Panc1 (cell line): Measurements from ENCODE around the gene PXMP2. TPM values are rescaled to one million over a fixed set of nuclear protein-coding genes. Genes with fewer than 3 reads are reported as not detected.

ENCODE experiments used
- ATAC-seq: fragments of 200-7000 bp; cut with Tn5 transposase; 2 replicates; pipeline ENCODE4 v1.9.1; 2020; ENCODE audit warnings: mild to moderate bottlenecking, moderate library complexity
- BruUV-seq: library from RNA; stranded (reverse); fragments of 400-500 nt; replicated peaks from 2 replicates; lab custom pipeline; 2021; lab: Mats Ljungman, UMichigan
- CTCF ChIA-PET: fragments of 300-600 bp; sonication (Branson Sonifier 250); formaldehyde crosslinking; loops from one replicate; lab custom pipeline; 2022; ENCODE audit warnings: antibody characterized with exemption; lab: Charles Lee
- POLR2A ChIA-PET: fragments of 300-600 bp; sonication (Branson Sonifier 250); formaldehyde crosslinking; loops from one replicate; lab custom pipeline; 2022; ENCODE audit warnings: antibody characterized with exemption; lab: Charles Lee
- DNase-seq: peaks from one replicate; pipeline ENCODE4 v3.0.0-alpha.2; 2010; ENCODE audit warnings: low read depth, low spot score
- H3K27ac ChIP-seq: 2 replicates; pipeline ENCODE4 v1.5.1; 2011; ENCODE audit warnings: mild to moderate bottlenecking, low read length, inconsistent platforms
- H3K27me3 ChIP-seq: fragments of 200-500 bp; sonication (Bioruptor generic); 2 replicates; pipeline ENCODE4 v1.6.0; 2014; ENCODE audit warnings: low read length, inconsistent platforms; ENCODE audit not compliant: control insufficient read depth, insufficient read depth
- H3K36me3 ChIP-seq: fragments of 200-500 bp; sonication (Bioruptor generic); 2 replicates; pipeline ENCODE4 v1.5.1; 2014; ENCODE audit warnings: inconsistent platforms, mild to moderate bottlenecking, low read length, moderate library complexity; ENCODE audit not compliant: control insufficient read depth, insufficient read depth
- H3K4me1 ChIP-seq: 2 replicates; pipeline ENCODE4 v1.5.1; 2011; ENCODE audit warnings: inconsistent platforms, mild to moderate bottlenecking, low read length, moderate library complexity; ENCODE audit not compliant: control insufficient read depth, insufficient read depth
- H3K4me3 ChIP-seq, 2 experiments: 2 replicates each; pipeline ENCODE4 v1.5.1; 2011 to 2012; ENCODE audit warnings: low read depth in 2 of 2, low read length in 2 of 2, mild to moderate bottlenecking in 2 of 2, inconsistent platforms in 1 of 2, moderate library complexity in 1 of 2
- H3K9me3 ChIP-seq: fragments of 200-500 bp; sonication (Bioruptor generic); 2 replicates; pipeline ENCODE4 v1.5.1; 2014; ENCODE audit warnings: low read depth, mild to moderate bottlenecking, inconsistent platforms, low read length, moderate library complexity; ENCODE audit not compliant: control insufficient read depth, insufficient read depth
- POLR2AphosphoS5 ChIP-seq: IDR thresholded peaks from 2 replicates; pipeline ENCODE4 v1.6.1; 2012; ENCODE audit warnings: mild to moderate bottlenecking, low read depth, low read length, moderate library complexity
- SIN3A ChIP-seq: IDR thresholded peaks from 2 replicates; pipeline ENCODE4 v1.6.1; 2012; ENCODE audit warnings: low read depth, mild to moderate bottlenecking, low read length, moderate library complexity, borderline replicate concordance; ENCODE audit not compliant: insufficient read depth
- TCF7L2 ChIP-seq: IDR thresholded peaks from 2 replicates; pipeline ENCODE4 v1.6.1; 2011; ENCODE audit warnings: mild to moderate bottlenecking, low read depth, low read length, inconsistent platforms
- in situ Hi-C: cut with HindIII; loops from 2 replicates; pipeline ENCODE4 v1.10.0; 2016; ENCODE audit warnings: low sequenced_read_pairs, low pct_unique_long_range_greater_than_20kb
- intact Hi-C: fragments of 100-400 bp; cut with micrococcal nuclease; formaldehyde crosslinking; loops from one replicate; pipeline ENCODE4 v1.10.0; 2022; ENCODE audit not compliant: unreplicated experiment
- total RNA-seq: library from RNA; stranded (reverse); gene quantifications from one replicate; pipeline ENCODE4 v1.2.1, GENCODE V29; 2021; ENCODE audit not compliant: unreplicated experiment
- TF ChIP-seq, protein P1 (sequence below): fragments of 450-650 bp; IDR thresholded peaks from 2 replicates; pipeline ENCODE4 v1.5.1; 2017; ENCODE audit warnings: mild to moderate bottlenecking
- TF ChIP-seq, protein P2 (sequence below), 2 experiments: IDR thresholded peaks; 2 replicates each; pipeline ENCODE4 v1.6.1; 2011 to 2012; ENCODE audit warnings: low read depth in 2 of 2, control low read depth in 1 of 2, low read length in 1 of 2, mild to moderate bottlenecking in 1 of 2, moderate library complexity in 1 of 2; ENCODE audit not compliant: insufficient read depth in 1 of 2

Gene PXMP2
- total RNA-seq, 1 experiment from 2014 or later: 21.3 TPM

DNA sequence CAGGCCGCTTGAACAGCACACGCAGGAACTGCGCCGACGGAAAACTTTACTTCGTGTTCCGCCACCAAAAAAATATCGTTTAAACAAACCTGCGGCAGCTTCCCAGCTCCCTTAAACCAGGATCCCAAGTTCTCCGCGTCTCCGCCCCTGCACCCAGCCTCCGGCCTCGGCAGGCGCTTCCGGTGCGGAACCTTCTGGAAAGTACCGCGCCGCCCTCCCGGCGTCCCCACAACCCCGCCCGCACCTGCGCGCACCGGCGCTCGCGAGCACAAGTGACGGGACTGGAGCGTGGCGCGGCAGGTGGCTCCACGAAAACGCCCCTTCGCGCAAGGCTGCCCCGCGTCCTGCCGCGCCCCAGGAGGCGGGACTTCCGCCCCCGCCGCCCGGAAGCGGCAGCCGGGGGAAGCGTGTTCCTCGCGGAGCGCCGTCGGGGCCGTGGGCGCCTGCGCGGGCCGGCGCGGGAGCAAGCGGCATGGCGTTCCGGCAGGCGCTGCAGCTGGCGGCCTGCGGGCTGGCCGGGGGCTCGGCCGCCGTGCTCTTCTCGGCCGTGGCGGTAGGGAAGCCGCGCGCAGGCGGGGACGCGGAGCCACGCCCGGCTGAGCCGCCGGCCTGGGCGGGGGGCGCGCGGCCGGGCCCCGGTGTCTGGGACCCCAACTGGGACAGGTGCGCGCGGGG, 23.2 kb downstream of the PXMP2 start, which contains the start of gene PGAM5:
PGAM5 (plus strand) TSS at position 438 of the 675 bp plus-strand sequence; CDS start at position 473, 35 bp downstream.
- intact Hi-C loops: no loop called here

DNA sequence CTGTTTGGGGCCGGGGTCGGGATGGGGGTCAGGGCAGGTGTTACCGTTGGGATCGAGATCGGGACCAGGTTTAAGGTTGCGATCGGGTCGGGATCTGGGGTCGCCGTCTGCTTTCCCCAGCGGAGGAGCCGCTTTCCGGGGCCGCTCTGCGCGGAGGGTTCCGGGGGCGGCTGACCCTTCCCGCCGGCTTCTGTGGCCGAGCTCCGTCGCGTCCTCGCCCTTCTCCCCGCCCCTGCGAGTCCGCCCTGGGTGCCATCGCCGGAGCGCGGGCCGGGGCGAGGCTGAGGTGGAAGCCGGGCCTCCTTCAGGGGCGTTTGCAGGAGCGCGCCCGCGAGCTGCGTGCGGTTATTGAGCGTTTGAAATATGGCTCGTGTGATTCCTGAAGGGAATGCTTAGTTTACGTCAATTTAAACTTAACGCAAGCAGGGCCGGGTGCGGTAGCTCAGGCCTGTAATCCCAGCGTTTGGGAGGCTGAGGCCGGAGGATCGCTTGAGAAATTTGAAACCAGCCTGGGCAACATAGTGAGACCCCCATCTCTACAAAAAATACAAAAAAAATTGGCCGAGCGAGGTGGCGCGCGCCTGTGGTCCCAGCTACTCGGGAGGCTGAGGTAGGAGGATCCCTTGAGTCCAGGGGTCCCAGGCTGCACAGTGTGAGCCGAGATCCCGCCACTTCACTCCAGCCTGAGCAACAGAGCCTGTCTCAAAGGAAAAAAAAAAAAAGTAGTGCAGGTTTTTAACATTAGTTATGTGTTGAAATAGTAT, 23.9 kb downstream of the PXMP2 start:
- CTCF ChIA-PET: no interaction called here
- H3K27ac ChIP-seq: peak overlapping the region; percentile 80
- no peaks in the 10 kb centered on the region for H3K27me3 ChIP-seq
- H3K4me3 ChIP-seq: peak overlapping the region; percentile 67 to 83
- intact Hi-C loops (no loop called here), in situ Hi-C loops (no loop called here)
- ATAC-seq (peak; percentile 38), DNase-seq (no peak)
- no peaks in the 10 kb centered on the region for H3K36me3 ChIP-seq
- peaks cover 6% of the 10 kb centered on the region; the same call in 1 of the 2 replicates for H3K4me1 ChIP-seq
- no TSS peak for BruUV-seq
- POLR2A ChIA-PET: interaction anchor here (0.6 kb wide), 1 partner anchor 8 kb away, joined by 3 read pairs; no protein-coding TSS in a partner anchor
- TF ChIP-seq TCF7L2: no peak
- H3K9me3 ChIP-seq: no peaks in the 10 kb centered on the region

More for the DNA sequence above, 23.2 kb downstream of the PXMP2 start, which contains the start of gene PGAM5:
- no TSS peak for BruUV-seq
- in situ Hi-C loops: no loop called here
- H3K27ac ChIP-seq: peak within 1 kb of the TSS; percentile 90
- no peaks in the 10 kb centered on the region for H3K27me3 ChIP-seq
- ChIA-PET POLR2A (no interaction called here), CTCF (no interaction called here)
- H3K4me1 ChIP-seq: peaks cover 6% of the 10 kb centered on the region; the same call in 1 of the 2 replicates
- TF ChIP-seq SIN3A (peak; percentile 84; the same call in 1 of the 2 replicates), TCF7L2 (peak; percentile 32; the same call in 1 of the 2 replicates), POLR2AphosphoS5 (peak; percentile 89)
- TF ChIP-seq, protein P1, sequence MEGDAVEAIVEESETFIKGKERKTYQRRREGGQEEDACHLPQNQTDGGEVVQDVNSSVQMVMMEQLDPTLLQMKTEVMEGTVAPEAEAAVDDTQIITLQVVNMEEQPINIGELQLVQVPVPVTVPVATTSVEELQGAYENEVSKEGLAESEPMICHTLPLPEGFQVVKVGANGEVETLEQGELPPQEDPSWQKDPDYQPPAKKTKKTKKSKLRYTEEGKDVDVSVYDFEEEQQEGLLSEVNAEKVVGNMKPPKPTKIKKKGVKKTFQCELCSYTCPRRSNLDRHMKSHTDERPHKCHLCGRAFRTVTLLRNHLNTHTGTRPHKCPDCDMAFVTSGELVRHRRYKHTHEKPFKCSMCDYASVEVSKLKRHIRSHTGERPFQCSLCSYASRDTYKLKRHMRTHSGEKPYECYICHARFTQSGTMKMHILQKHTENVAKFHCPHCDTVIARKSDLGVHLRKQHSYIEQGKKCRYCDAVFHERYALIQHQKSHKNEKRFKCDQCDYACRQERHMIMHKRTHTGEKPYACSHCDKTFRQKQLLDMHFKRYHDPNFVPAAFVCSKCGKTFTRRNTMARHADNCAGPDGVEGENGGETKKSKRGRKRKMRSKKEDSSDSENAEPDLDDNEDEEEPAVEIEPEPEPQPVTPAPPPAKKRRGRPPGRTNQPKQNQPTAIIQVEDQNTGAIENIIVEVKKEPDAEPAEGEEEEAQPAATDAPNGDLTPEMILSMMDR: no peak
- TF ChIP-seq, protein P2, sequence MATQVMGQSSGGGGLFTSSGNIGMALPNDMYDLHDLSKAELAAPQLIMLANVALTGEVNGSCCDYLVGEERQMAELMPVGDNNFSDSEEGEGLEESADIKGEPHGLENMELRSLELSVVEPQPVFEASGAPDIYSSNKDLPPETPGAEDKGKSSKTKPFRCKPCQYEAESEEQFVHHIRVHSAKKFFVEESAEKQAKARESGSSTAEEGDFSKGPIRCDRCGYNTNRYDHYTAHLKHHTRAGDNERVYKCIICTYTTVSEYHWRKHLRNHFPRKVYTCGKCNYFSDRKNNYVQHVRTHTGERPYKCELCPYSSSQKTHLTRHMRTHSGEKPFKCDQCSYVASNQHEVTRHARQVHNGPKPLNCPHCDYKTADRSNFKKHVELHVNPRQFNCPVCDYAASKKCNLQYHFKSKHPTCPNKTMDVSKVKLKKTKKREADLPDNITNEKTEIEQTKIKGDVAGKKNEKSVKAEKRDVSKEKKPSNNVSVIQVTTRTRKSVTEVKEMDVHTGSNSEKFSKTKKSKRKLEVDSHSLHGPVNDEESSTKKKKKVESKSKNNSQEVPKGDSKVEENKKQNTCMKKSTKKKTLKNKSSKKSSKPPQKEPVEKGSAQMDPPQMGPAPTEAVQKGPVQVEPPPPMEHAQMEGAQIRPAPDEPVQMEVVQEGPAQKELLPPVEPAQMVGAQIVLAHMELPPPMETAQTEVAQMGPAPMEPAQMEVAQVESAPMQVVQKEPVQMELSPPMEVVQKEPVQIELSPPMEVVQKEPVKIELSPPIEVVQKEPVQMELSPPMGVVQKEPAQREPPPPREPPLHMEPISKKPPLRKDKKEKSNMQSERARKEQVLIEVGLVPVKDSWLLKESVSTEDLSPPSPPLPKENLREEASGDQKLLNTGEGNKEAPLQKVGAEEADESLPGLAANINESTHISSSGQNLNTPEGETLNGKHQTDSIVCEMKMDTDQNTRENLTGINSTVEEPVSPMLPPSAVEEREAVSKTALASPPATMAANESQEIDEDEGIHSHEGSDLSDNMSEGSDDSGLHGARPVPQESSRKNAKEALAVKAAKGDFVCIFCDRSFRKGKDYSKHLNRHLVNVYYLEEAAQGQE (IDR thresholded peaks at IDR 0.05; ENCODE audit: insufficient read depth in 1 of 2, low read depth in 2 of 2, low read length in 1 of 2): no peak
- H3K4me3 ChIP-seq: peak within 1 kb of the TSS; percentile 67 to 90
- H3K36me3 ChIP-seq: no peaks in the 10 kb centered on the region
- no peak for DNase-seq
- peak; percentile 93 for ATAC-seq
- H3K9me3 ChIP-seq: no peaks in the 10 kb centered on the region
